ENCODE data around the gene TBC1D17.

The TBC1D17 gene

GRCh38 chr19:49877020-49877878 lies at the start of gene TBC1D17, which contains the start of gene AKT1S1:
TSS of gene TBC1D17 (plus strand) at chr19:49877702. CDS start at chr19:49877724, 22 bp downstream.
TSS of gene AKT1S1 (minus strand) at chr19:49877355. CDS start at chr19:49873295, 4,060 bp downstream.
- Histone ChIP-seq H3K27me3 (replicated peaks; ENCODE audit: insufficient read depth, low read length) (no peaks in the 10 kb centered on the region), H3K9me2 (replicated peaks; ENCODE audit: insufficient read depth, low read length) (no peaks in the 10 kb centered on the region), H3K4me3 (ENCODE audit: low read length) (peak within 1 kb of the TSS; percentile 99), H3K9me3 (replicated peaks; ENCODE audit: insufficient read depth, low read length) (no peaks in the 10 kb centered on the region), H3K4me1 (ENCODE audit: low read length) (peaks cover 4% of the 10 kb centered on the region; the same call in 1 of the 2 replicates), H2AFZ (ENCODE audit: low read length) (peak within 1 kb of the TSS; percentile 88), H4K20me1 (ENCODE audit: insufficient read depth, low read length) (no peaks in the 10 kb centered on the region), H3K36me3 (replicated peaks; ENCODE audit: insufficient read depth, low read length) (no peaks in the 10 kb centered on the region), H3F3A (ENCODE audit: insufficient read depth, low read length) (peaks cover 4% of the 10 kb centered on the region; the same call in 1 of the 2 replicates), H3K9ac (ENCODE audit: low read length) (peak within 1 kb of the TSS; percentile 97), H3K4me2 (ENCODE audit: low read depth, low read length) (peak within 1 kb of the TSS; percentile 96), H3K79me2 (ENCODE audit: low read length) (peaks cover 52% of the 10 kb centered on the region), H3K27ac (ENCODE audit: low read length) (peak within 1 kb of the TSS; percentile 95)
- DNase-seq: peak; percentile 100
- TF ChIP-seq EZH2 (optimal IDR thresholded peaks at IDR 0.05; ENCODE audit: low read depth, low read length): no peak
- TF ChIP-seq CTCF (IDR thresholded peaks at IDR 0.05; ENCODE audit: low read length): no peak
- no peak for TF ChIP-seq EZH2phosphoT487 (IDR thresholded peaks at IDR 0.05; ENCODE audit: low read length)

DNA sequence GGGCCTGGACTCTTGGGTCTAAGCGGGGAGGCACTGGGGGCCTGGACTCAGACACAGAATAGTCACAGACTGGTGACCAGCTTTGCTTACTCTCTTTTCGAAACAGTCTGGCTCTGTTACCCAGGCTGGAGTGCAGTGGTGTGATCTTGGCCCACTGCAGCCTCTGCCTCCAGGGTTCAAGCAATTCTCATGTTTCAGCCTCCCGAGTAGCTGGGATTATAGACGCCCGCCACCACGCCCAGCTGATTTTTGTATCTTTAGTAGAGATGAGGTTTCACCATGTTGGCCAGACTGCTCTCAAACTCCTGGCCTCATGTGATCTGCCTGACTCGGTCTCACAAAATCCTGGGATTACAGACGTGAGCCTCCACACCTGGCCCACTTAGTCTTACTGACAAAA lies 48.3 kb upstream of the TBC1D17 start:
- Histone ChIP-seq H3K4me1 (ENCODE audit: low read length) (no peaks in the 10 kb centered on the region), H3K4me2 (ENCODE audit: low read depth, low read length) (no peak overlapping the region), H3K9ac (ENCODE audit: low read length) (no peak overlapping the region), H3K79me2 (ENCODE audit: low read length) (peaks cover 23% of the 10 kb centered on the region), H3K27ac (ENCODE audit: low read length) (no peak overlapping the region), H3K9me2 (replicated peaks; ENCODE audit: insufficient read depth, low read length) (no peaks in the 10 kb centered on the region), H2AFZ (ENCODE audit: low read length) (no peak overlapping the region), H3K4me3 (ENCODE audit: low read length) (no peak overlapping the region), H3K36me3 (replicated peaks; ENCODE audit: insufficient read depth, low read length) (no peaks in the 10 kb centered on the region; the same call in 1 of the 2 replicates), H3K27me3 (replicated peaks; ENCODE audit: insufficient read depth, low read length) (no peaks in the 10 kb centered on the region), H3F3A (ENCODE audit: insufficient read depth, low read length) (no peaks in the 10 kb centered on the region), H3K9me3 (replicated peaks; ENCODE audit: insufficient read depth, low read length) (no peaks in the 10 kb centered on the region), H4K20me1 (ENCODE audit: insufficient read depth, low read length) (no peaks in the 10 kb centered on the region)
- TF ChIP-seq EZH2 (optimal IDR thresholded peaks at IDR 0.05; ENCODE audit: low read depth, low read length) (no peak), CTCF (IDR thresholded peaks at IDR 0.05; ENCODE audit: low read length) (no peak), EZH2phosphoT487 (IDR thresholded peaks at IDR 0.05; ENCODE audit: low read length) (no peak)
- no peak for DNase-seq

DNA sequence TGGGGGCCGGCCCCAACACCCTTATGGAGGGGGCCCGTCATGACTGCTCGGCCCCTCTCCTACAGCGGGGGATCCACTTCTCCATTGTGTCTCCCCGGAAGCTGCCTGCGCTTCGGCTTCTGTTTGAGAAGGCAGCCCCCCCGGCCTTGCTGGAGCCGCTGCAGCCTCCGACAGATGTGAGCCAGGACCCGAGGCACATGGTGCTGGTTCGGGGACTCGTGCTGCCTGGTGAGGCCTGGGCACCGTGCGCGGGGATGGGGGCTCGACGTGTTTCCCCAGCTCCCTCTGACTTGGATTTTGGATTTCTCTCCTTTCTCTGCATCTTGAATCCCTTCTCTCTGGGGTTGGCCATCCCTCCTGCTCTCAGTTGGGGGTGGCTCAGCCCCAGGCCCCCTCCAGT lies 47.8 kb upstream of the TBC1D17 start:
- H3K27ac ChIP-seq (ENCODE audit: low read length): no peak overlapping the region

More for the DNA sequence above, 47.8 kb upstream of the TBC1D17 start:
- peaks cover 17% of the 10 kb centered on the region for H3K79me2 ChIP-seq (ENCODE audit: low read length)
- no peak overlapping the region for H3K9ac ChIP-seq (ENCODE audit: low read length)
- no peaks in the 10 kb centered on the region for H3F3A ChIP-seq (ENCODE audit: insufficient read depth, low read length)
- no peaks in the 10 kb centered on the region; the same call in 1 of the 2 replicates for H3K36me3 ChIP-seq (replicated peaks; ENCODE audit: insufficient read depth, low read length)
- H3K4me3 ChIP-seq (ENCODE audit: low read length): no peak overlapping the region
- TF ChIP-seq CTCF (IDR thresholded peaks at IDR 0.05; ENCODE audit: low read length): no peak
- TF ChIP-seq EZH2 (optimal IDR thresholded peaks at IDR 0.05; ENCODE audit: low read depth, low read length): no peak
- no peak for TF ChIP-seq EZH2phosphoT487 (IDR thresholded peaks at IDR 0.05; ENCODE audit: low read length)
- no peaks in the 10 kb centered on the region for H3K4me1 ChIP-seq (ENCODE audit: low read length)
- no peak overlapping the region for H3K4me2 ChIP-seq (ENCODE audit: low read depth, low read length)
- no peaks in the 10 kb centered on the region for H3K9me3 ChIP-seq (replicated peaks; ENCODE audit: insufficient read depth, low read length)
- H3K27me3 ChIP-seq (replicated peaks; ENCODE audit: insufficient read depth, low read length): no peaks in the 10 kb centered on the region
- DNase-seq: no peak
- H3K9me2 ChIP-seq (replicated peaks; ENCODE audit: insufficient read depth, low read length): no peaks in the 10 kb centered on the region
- H2AFZ ChIP-seq (ENCODE audit: low read length): no peak overlapping the region
- no peaks in the 10 kb centered on the region for H4K20me1 ChIP-seq (ENCODE audit: insufficient read depth, low read length)

All from MM.1S (cell line).